Neuronal stem cell (in vitro differentiated cells): ENCODE results near the gene ZEB2.

Experiments used
- DNase-seq: peaks from one replicate; pipeline ENCODE4 v3.0.0-alpha.2; 2013; ENCODE audit warnings: low spot score
- H2AFZ ChIP-seq: one replicate; pipeline ENCODE4 v1.6.1; 2013; ENCODE audit warnings: mild to moderate bottlenecking, low read length, inconsistent platforms
- H2AK5ac ChIP-seq: 2 replicates; pipeline ENCODE4 v1.6.1; 2013; ENCODE audit warnings: low read depth, mild to moderate bottlenecking, inconsistent platforms, low read length, moderate library complexity, mixed read lengths
- H2BK120ac ChIP-seq: 2 replicates; pipeline ENCODE4 v1.6.1; 2013; ENCODE audit warnings: low read depth, mild to moderate bottlenecking, inconsistent platforms, low read length, moderate library complexity, mixed read lengths
- H2BK12ac ChIP-seq: one replicate; pipeline ENCODE4 v1.6.1; 2013; ENCODE audit warnings: low read length, inconsistent platforms
- H2BK15ac ChIP-seq: 2 replicates; pipeline ENCODE4 v1.6.1; 2013; ENCODE audit warnings: mild to moderate bottlenecking, low read length, inconsistent platforms, mixed read lengths
- H2BK5ac ChIP-seq: one replicate; pipeline ENCODE4 v1.6.1; 2013; ENCODE audit warnings: inconsistent platforms, mild to moderate bottlenecking, low read length, moderate library complexity
- H3K14ac ChIP-seq: one replicate; pipeline ENCODE4 v1.6.1; 2013; ENCODE audit warnings: low read length, inconsistent platforms
- H3K18ac ChIP-seq: 2 replicates; pipeline ENCODE4 v1.6.1; 2013; ENCODE audit warnings: low read length, inconsistent platforms
- H3K23ac ChIP-seq: 2 replicates; pipeline ENCODE4 v1.6.1; 2013; ENCODE audit warnings: low read depth, mild to moderate bottlenecking, mixed read lengths, low read length, inconsistent platforms; ENCODE audit not compliant: poor library complexity
- H3K27ac ChIP-seq: replicated peaks from 3 replicates; pipeline ENCODE4 v1.5.1; 2013; ENCODE audit warnings: low read length, inconsistent platforms
- H3K27me3 ChIP-seq, 3 experiments: 2 replicates each; pipeline ENCODE4 v1.6.1; 2013; ENCODE audit warnings: low read length in 3 of 3, mild to moderate bottlenecking in 2 of 3, inconsistent platforms in 1 of 3, low read depth in 1 of 3, mixed read lengths in 1 of 3, moderate library complexity in 1 of 3; ENCODE audit not compliant: control insufficient read depth in 3 of 3, insufficient read depth in 3 of 3
- H3K36me3 ChIP-seq, 2 donors: replicated peaks in 1 of 2; 2 replicates each; pipeline ENCODE4 v1.6.1; 2013; ENCODE audit warnings: low read length in 2 of 2; ENCODE audit not compliant: control insufficient read depth in 2 of 2, insufficient read depth in 2 of 2
- H3K4ac ChIP-seq: 2 replicates; pipeline ENCODE4 v1.6.1; 2013; ENCODE audit warnings: inconsistent platforms, mild to moderate bottlenecking, low read length, moderate library complexity
- H3K4me1 ChIP-seq, 2 donors: 1 replicate in 1 of 2; 2 replicates in 1 of 2; pipeline ENCODE4 v1.6.1; 2013; ENCODE audit warnings: low read length in 2 of 2, low read depth in 1 of 2; ENCODE audit not compliant: control insufficient read depth in 2 of 2, insufficient read depth in 1 of 2
- H3K4me2 ChIP-seq: one replicate; pipeline ENCODE4 v1.6.1; 2013; ENCODE audit warnings: mild to moderate bottlenecking, low read length, inconsistent platforms; ENCODE audit not compliant: insufficient read depth, poor library complexity, severe bottlenecking
- H3K4me3 ChIP-seq, 2 donors: 2 replicates each; pipeline ENCODE4 v1.5.1; 2013; ENCODE audit warnings: low read length in 2 of 2, mild to moderate bottlenecking in 2 of 2, inconsistent platforms in 1 of 2, moderate library complexity in 1 of 2
- H3K79me1 ChIP-seq: one replicate; pipeline ENCODE4 v1.6.1; 2013; ENCODE audit warnings: low read depth, mild to moderate bottlenecking, inconsistent platforms, low read length, moderate library complexity
- H3K9ac ChIP-seq: one replicate; pipeline ENCODE4 v1.6.1; 2013; ENCODE audit warnings: mild to moderate bottlenecking, low read depth, low read length, inconsistent platforms; ENCODE audit not compliant: poor library complexity
- H3K9me3 ChIP-seq, 2 donors: replicated peaks in 1 of 2; 2 replicates each; pipeline versions ENCODE3 to v1.6.1; 2013; ENCODE audit warnings: low read length in 2 of 2, mild to moderate bottlenecking in 2 of 2, inconsistent platforms in 1 of 2, low read depth in 1 of 2, mixed read lengths in 1 of 2, moderate library complexity in 1 of 2; ENCODE audit not compliant: control insufficient read depth in 2 of 2, insufficient read depth in 1 of 2
- H4K8ac ChIP-seq: one replicate; pipeline ENCODE4 v1.6.1; 2013; ENCODE audit warnings: low read depth, mild to moderate bottlenecking, inconsistent platforms, low read length, moderate library complexity
- H4K91ac ChIP-seq: one replicate; pipeline ENCODE4 v1.6.1; 2013; ENCODE audit warnings: low read length, low read depth, mild to moderate bottlenecking, inconsistent platforms; ENCODE audit not compliant: poor library complexity
- WGBS, 2 donors: extraction: QIAGEN DNeasy Blood & Tissue Kit; methylation state at CpG; one replicate each; pipeline ENCODE4 v1.1.7; 2013; ENCODE audit warnings: missing lambda C conversion rate in 2 of 2, mixed read lengths in 1 of 2; ENCODE audit not compliant: insufficient read length in 2 of 2, insufficient replicate concordance in 1 of 2; ENCODE audit errors: extremely low coverage in 2 of 2; 5-methylcytosine and 5-hydroxymethylcytosine counted together

ZEB2 gene

DNA sequence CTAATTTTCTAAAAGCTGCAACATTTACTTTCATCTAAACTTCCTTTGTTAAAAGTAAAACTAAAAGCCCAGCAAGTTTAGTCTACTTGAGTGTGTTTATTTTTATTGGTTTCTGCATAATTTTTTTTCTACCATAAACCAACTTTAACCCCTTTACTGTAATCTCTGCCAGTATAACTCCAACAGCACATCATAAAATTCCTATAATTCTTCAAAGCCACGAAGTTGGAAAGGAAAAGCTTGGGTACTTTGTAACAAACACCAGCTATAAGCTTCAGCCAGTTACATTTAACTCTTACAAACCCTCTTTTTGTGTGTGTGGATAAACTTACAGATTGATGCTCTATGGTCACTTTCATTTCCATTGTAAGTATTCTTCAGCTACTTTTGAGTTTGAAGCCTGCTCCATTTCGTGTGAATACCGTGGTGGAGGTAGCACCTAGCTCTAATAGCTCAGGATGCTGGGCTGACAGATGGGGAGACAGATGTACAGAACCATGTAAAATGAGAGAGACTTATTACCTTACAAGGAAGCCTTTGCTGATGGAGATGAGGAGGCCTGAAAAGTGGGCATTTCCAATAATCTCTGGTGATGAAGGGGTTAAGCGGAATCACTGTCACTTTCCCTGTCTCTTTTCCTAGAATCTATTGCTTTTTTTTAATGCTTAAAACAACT is 42.5 kb downstream of the ZEB2 start:
- Histone ChIP-seq H4K91ac (no peak overlapping the region), H2AFZ (no peak overlapping the region), H2BK5ac (no peak overlapping the region), H3K9me3 (no peaks in the 10 kb centered on the region), H3K4me3 (no peak overlapping the region), H2BK120ac (no peak overlapping the region), H3K36me3 (peaks cover 0 to 70% of the 10 kb centered on the region in 2 donors), H3K14ac (no peak overlapping the region), H2AK5ac (no peak overlapping the region), H3K27me3 (no peaks in the 10 kb centered on the region), H3K79me1 (no peaks in the 10 kb centered on the region), H3K27ac (no peak overlapping the region), H3K4me2 (no peak overlapping the region), H3K9ac (no peak overlapping the region), H3K4me1 (peaks cover 20 to 36% of the 10 kb centered on the region in 2 donors), H3K18ac (no peak overlapping the region), H4K8ac (no peak overlapping the region), H2BK12ac (no peak overlapping the region), H3K4ac (no peak overlapping the region), H3K23ac (no peak overlapping the region), H2BK15ac (no peak overlapping the region)
- no peak for DNase-seq
- no CpG with 5 or more reads among the region's 4 CpGs for WGBS, 2 donors

DNA sequence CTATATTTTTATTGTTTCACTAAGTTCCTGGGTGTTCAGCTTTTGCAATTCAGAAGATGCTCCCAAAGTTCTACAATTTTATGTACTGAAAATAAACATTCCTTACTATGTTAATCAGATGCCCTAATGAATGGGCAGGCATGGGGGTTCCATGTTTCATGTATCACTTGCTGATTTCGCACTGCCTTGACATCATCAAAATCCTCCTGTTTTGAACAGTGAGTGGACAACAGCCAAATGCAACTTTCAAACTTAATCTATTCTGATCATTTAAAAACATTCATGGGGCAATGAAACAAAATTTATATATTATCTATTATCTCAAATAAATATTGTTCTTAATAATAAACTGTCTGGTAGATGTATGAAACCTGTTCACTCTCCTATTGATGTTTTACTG is 43.2 kb downstream of the ZEB2 start:
- H3K4ac ChIP-seq, result no peak overlapping the region
- H3K27me3 ChIP-seq, result no peaks in the 10 kb centered on the region
- DNase-seq, result no peak
- no peak overlapping the region for H2AK5ac ChIP-seq
- no peak overlapping the region for H3K4me3 ChIP-seq
- no peak overlapping the region for H3K23ac ChIP-seq
- H2BK12ac ChIP-seq, result no peak overlapping the region
- no peak overlapping the region for H3K9ac ChIP-seq
- no peak overlapping the region for H2AFZ ChIP-seq
- H3K14ac ChIP-seq, result no peak overlapping the region
- no peak overlapping the region for H2BK5ac ChIP-seq
- no peak overlapping the region for H3K27ac ChIP-seq
- peaks cover 20 to 40% of the 10 kb centered on the region in 2 donors for H3K4me1 ChIP-seq
- no peak overlapping the region for H2BK120ac ChIP-seq
- no CpG with 5 or more reads among the region's 1 CpG for WGBS, 2 donors
- no peaks in the 10 kb centered on the region for H3K79me1 ChIP-seq
- no peak overlapping the region for H4K8ac ChIP-seq
- no peak overlapping the region for H2BK15ac ChIP-seq
- H3K4me2 ChIP-seq, result no peak overlapping the region
- peaks cover 0 to 69% of the 10 kb centered on the region in 2 donors for H3K36me3 ChIP-seq
- H3K9me3 ChIP-seq, result no peaks in the 10 kb centered on the region
- no peak overlapping the region for H4K91ac ChIP-seq
- H3K18ac ChIP-seq, result no peak overlapping the region

DNA sequence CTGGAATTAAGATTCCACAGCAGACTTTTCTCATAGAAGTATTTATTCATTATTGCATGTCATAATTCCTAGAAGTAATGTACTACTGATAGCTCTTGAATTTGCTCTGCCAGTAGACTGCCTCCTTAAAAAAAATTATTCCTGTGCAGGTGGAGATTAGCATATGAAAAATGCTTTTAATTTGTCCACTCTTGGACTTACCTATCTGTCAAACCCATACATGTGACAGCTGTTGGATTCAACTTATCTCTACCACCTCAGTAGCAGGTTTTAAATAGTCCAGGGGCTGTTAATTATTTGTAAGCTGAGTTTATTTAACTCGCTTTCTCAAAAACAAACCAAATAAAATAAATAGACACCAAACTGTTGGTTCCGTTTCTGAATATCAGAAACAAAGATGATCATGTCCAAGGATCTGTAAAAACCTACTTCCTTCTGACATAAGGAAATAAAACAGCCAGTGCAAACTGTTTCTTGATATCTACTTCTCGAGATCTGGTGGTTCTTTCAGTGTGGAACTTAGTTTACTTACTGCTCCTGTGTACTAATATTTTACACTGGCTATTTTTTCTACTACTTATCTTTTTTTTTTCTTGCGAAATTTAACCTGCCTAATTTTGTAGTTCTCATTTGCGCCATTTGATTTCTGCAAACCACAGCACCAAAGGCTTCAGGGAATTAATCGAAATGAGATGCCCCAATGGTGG is 44.2 kb downstream of the ZEB2 start:
- Histone ChIP-seq H4K91ac (no peak overlapping the region), H3K27ac (no peak overlapping the region), H3K23ac (no peak overlapping the region), H2AK5ac (no peak overlapping the region), H3K4ac (no peak overlapping the region), H2BK15ac (no peak overlapping the region), H3K79me1 (no peaks in the 10 kb centered on the region), H3K9me3 (no peaks in the 10 kb centered on the region), H3K18ac (no peak overlapping the region), H3K9ac (no peak overlapping the region), H3K27me3 (no peaks in the 10 kb centered on the region), H2BK5ac (no peak overlapping the region), H2BK120ac (no peak overlapping the region), H3K14ac (no peak overlapping the region), H4K8ac (no peak overlapping the region), H3K4me2 (no peak overlapping the region), H3K4me1 (peaks cover 22 to 41% of the 10 kb centered on the region in 2 donors), H3K4me3 (no peak overlapping the region), H3K36me3 (peaks cover 0 to 63% of the 10 kb centered on the region in 2 donors), H2AFZ (no peak overlapping the region), H2BK12ac (no peak overlapping the region)
- no CpG with 5 or more reads among the region's 6 CpGs for WGBS, 2 donors
- DNase-seq, result no peak

DNA sequence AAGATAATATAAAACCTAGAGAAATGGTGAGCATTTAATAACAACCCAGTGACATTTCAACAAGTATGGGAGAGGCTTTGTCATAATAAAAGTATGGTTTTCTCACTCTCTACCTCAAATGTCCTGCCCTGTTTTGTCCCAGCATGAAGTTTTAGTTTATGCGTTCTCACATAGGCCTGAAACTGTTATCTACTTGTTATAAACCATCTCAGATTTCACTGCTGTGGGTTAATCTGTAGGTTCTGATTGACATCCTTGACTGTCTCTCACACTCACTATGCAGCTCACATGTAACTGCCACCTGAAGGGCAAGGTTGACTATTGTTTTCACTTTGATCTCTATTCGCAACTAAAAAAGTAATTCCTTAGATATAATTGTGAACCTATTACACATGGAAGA is 44.9 kb downstream of the ZEB2 start:
- Histone ChIP-seq H3K4me1 (peaks cover 20 to 41% of the 10 kb centered on the region in 2 donors), H3K27me3 (no peaks in the 10 kb centered on the region)

More for the DNA sequence above, 44.9 kb downstream of the ZEB2 start:
- WGBS, 2 donors, result no CpG with 5 or more reads among the region's 2 CpGs
- Histone ChIP-seq H3K14ac (no peak overlapping the region), H2BK5ac (no peak overlapping the region), H3K4me2 (no peak overlapping the region), H3K4me3 (no peak overlapping the region), H3K4ac (no peak overlapping the region), H4K91ac (no peak overlapping the region), H2BK12ac (no peak overlapping the region), H2AFZ (no peak overlapping the region), H3K9ac (no peak overlapping the region), H2AK5ac (no peak overlapping the region), H3K36me3 (peaks cover 0 to 63% of the 10 kb centered on the region in 2 donors), H4K8ac (no peak overlapping the region), H3K27ac (no peak overlapping the region), H3K9me3 (no peaks in the 10 kb centered on the region), H3K18ac (no peak overlapping the region), H2BK120ac (no peak overlapping the region), H3K79me1 (no peaks in the 10 kb centered on the region), H2BK15ac (no peak overlapping the region), H3K23ac (no peak overlapping the region)
- DNase-seq, result no peak
